HEK293 (cell line): ENCODE data around the gene GDAP1L1.

Experiments used
- CTCF ChIA-PET: fragments of 350-600 bp; formaldehyde crosslinking; extraction: SDS; loops from one replicate; lab custom pipeline; 2021; ENCODE audit warnings: antibody characterized with exemption; lab: Yijun Ruan, JAX
- POLR2A ChIA-PET: fragments of 300-600 bp; formaldehyde crosslinking; extraction: SDS; loops from one replicate; lab custom pipeline; 2020; ENCODE audit warnings: antibody characterized with exemption, inconsistent platforms; lab: Yijun Ruan, JAX
- H3K27ac ChIP-seq: fragments of 200-500 bp; sonication (Bioruptor generic); 2 replicates; pipeline ENCODE4 v1.5.1; 2014; ENCODE audit warnings: low read depth, low read length, control low read depth, inconsistent platforms; ENCODE audit errors: extremely low read depth
- H3K36me3 ChIP-seq, 2 experiments: fragments of 200-500 bp in 1 of 2; sonication (Bioruptor generic) in 1 of 2; 1 replicate in 1 of 2; 2 replicates in 1 of 2; pipeline ENCODE4 v1.5.1; 2014 to 2017; ENCODE audit warnings: inconsistent platforms in 2 of 2, low read length in 2 of 2; ENCODE audit not compliant: control insufficient read depth in 2 of 2, insufficient read depth in 1 of 2
- H3K4me1 ChIP-seq: fragments of 200-500 bp; sonication (Bioruptor generic); 2 replicates; pipeline ENCODE4 v1.5.1; 2014; ENCODE audit warnings: mild to moderate bottlenecking, low read length, inconsistent platforms; ENCODE audit not compliant: control insufficient read depth, insufficient read depth
- H3K4me3 ChIP-seq: 2 replicates; pipeline ENCODE4 v1.5.1; 2011; ENCODE audit warnings: low read depth, mild to moderate bottlenecking, control low read depth, low read length, moderate library complexity
- H3K9me3 ChIP-seq: fragments of 200-500 bp; sonication (Bioruptor generic); 2 replicates; pipeline ENCODE4 v1.5.1; 2014; ENCODE audit warnings: low read depth, low read length, inconsistent platforms; ENCODE audit not compliant: control insufficient read depth, insufficient read depth
- GFI1B ChIP-seq: fragments of 450-650 bp; formaldehyde crosslinking; IDR thresholded peaks from 2 replicates; pipeline ENCODE4 v1.5.1; 2016; ENCODE audit warnings: missing biosample characterization, missing genetic modification characterization
- SP2 ChIP-seq: fragments of 450-650 bp; formaldehyde crosslinking; IDR thresholded peaks from 2 replicates; pipeline ENCODE4 v1.5.1; 2016; ENCODE audit warnings: missing biosample characterization, missing genetic modification characterization
- ZFP3 ChIP-seq: fragments of 450-650 bp; formaldehyde crosslinking; IDR thresholded peaks from 2 replicates; pipeline ENCODE4 v1.5.1; 2016; ENCODE audit warnings: low read depth, missing biosample characterization, missing genetic modification characterization
- ZNF140 ChIP-seq: fragments of 450-650 bp; formaldehyde crosslinking; IDR thresholded peaks from 2 replicates; pipeline ENCODE4 v1.5.1; 2016; ENCODE audit warnings: missing biosample characterization, missing genetic modification characterization
- ZNF157 ChIP-seq: fragments of 450-650 bp; formaldehyde crosslinking; IDR thresholded peaks from 2 replicates; pipeline ENCODE4 v1.5.1; 2016; ENCODE audit warnings: missing biosample characterization, missing genetic modification characterization
- ZNF223 ChIP-seq: fragments of 450-650 bp; formaldehyde crosslinking; IDR thresholded peaks from 2 replicates; pipeline ENCODE4 v1.5.1; 2016; ENCODE audit warnings: missing biosample characterization, missing genetic modification characterization
- ZNF266 ChIP-seq: fragments of 450-650 bp; formaldehyde crosslinking; IDR thresholded peaks from 2 replicates; pipeline ENCODE4 v1.5.1; 2016; ENCODE audit warnings: missing biosample characterization, missing genetic modification characterization, low read depth
- ZNF292 ChIP-seq: fragments of 450-650 bp; formaldehyde crosslinking; IDR thresholded peaks from 2 replicates; pipeline ENCODE4 v1.5.1; 2016; ENCODE audit warnings: low read depth, missing biosample characterization, missing genetic modification characterization, borderline replicate concordance
- ZNF404 ChIP-seq: fragments of 450-650 bp; formaldehyde crosslinking; IDR thresholded peaks from 2 replicates; pipeline ENCODE4 v1.5.1; 2017; ENCODE audit warnings: missing biosample characterization, missing genetic modification characterization
- ZNF423 ChIP-seq: fragments of 450-650 bp; formaldehyde crosslinking; IDR thresholded peaks from 2 replicates; pipeline ENCODE4 v1.5.1; 2016; ENCODE audit warnings: missing biosample characterization, missing genetic modification characterization
- ZNF433 ChIP-seq: fragments of 450-650 bp; formaldehyde crosslinking; IDR thresholded peaks from 2 replicates; pipeline ENCODE4 v1.5.1; 2016; ENCODE audit warnings: missing biosample characterization, missing genetic modification characterization, low read depth
- ZNF473 ChIP-seq: fragments of 450-650 bp; formaldehyde crosslinking; IDR thresholded peaks from 2 replicates; pipeline ENCODE4 v1.5.1; 2017; ENCODE audit warnings: missing biosample characterization, missing genetic modification characterization
- ZNF549 ChIP-seq: fragments of 450-650 bp; IDR thresholded peaks from 2 replicates; pipeline ENCODE4 v1.5.1; 2018; ENCODE audit warnings: missing biosample characterization, missing genetic modification characterization, mild to moderate bottlenecking, inconsistent platforms, moderate library complexity
- ZNF560 ChIP-seq: fragments of 450-650 bp; formaldehyde crosslinking; IDR thresholded peaks from 2 replicates; pipeline ENCODE4 v1.5.1; 2017; ENCODE audit warnings: missing biosample characterization, missing genetic modification characterization, borderline replicate concordance
- ZNF664 ChIP-seq: fragments of 450-650 bp; formaldehyde crosslinking; IDR thresholded peaks from 2 replicates; pipeline ENCODE4 v1.5.1; 2016; ENCODE audit warnings: missing biosample characterization, missing genetic modification characterization
- ZNF785 ChIP-seq: fragments of 450-650 bp; formaldehyde crosslinking; IDR thresholded peaks from 2 replicates; pipeline ENCODE4 v1.5.1; 2016; ENCODE audit warnings: missing biosample characterization, missing genetic modification characterization
- ZNF843 ChIP-seq: fragments of 450-650 bp; formaldehyde crosslinking; IDR thresholded peaks from 2 replicates; pipeline ENCODE4 v1.5.1; 2016; ENCODE audit warnings: missing biosample characterization, missing genetic modification characterization
- TF ChIP-seq, protein P1 (sequence below): fragments of 450-650 bp; formaldehyde crosslinking; IDR thresholded peaks from 2 replicates; pipeline ENCODE4 v1.5.1; 2016; ENCODE audit warnings: missing biosample characterization, missing genetic modification characterization, low read depth
- TF ChIP-seq, protein P2 (sequence below): fragments of 450-650 bp; formaldehyde crosslinking; IDR thresholded peaks from 2 replicates; pipeline ENCODE4 v1.5.1; 2016; ENCODE audit warnings: missing biosample characterization, missing genetic modification characterization
- TF ChIP-seq, protein P3 (sequence below): fragments of 450-650 bp; formaldehyde crosslinking; optimal IDR thresholded peaks from 2 replicates; pipeline ENCODE3; 2016; ENCODE audit warnings: missing biosample characterization, mild to moderate bottlenecking, missing genetic modification characterization
- TF ChIP-seq, protein P4 (sequence below): sonication (generic); formaldehyde crosslinking; IDR thresholded peaks from 2 replicates; pipeline ENCODE4 v1.8.1; 2022; ENCODE audit warnings: mild to moderate bottlenecking, moderate library complexity, missing genetic modification reagents
- TF ChIP-seq, protein P5 (sequence below): fragments of 450-650 bp; formaldehyde crosslinking; IDR thresholded peaks from 2 replicates; pipeline ENCODE4 v1.5.1; 2016; ENCODE audit warnings: missing biosample characterization, missing genetic modification characterization, borderline replicate concordance

GDAP1L1 gene

DNA sequence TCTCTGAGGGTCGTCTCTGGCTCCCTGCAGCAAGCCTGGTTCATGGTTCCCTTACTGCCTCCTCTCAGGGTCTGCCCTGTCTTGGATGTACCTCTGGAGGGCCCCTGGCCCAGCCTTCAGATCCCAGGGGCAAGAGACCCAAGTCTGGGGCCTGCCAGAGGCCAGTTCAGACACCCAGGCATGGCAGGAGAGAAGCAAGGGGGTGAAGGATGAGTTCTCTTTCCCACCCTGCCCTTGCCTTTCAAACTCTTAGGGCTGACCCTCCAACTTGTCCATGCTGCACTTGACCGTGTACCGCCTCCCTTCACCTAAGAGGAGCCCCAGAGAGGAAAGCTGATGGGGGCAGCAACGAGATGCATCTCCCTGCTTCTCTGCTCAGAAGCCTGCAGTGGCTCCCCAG, 4.2 kb downstream of the GDAP1L1 start:
- Histone ChIP-seq H3K4me3 (no peak overlapping the region), H3K9me3 (no peaks in the 10 kb centered on the region), H3K36me3 (no peaks in the 10 kb centered on the region)
- POLR2A ChIA-PET, result no interaction called here
- TF ChIP-seq ZNF843 (tag by site-specific recombination), result no peak
- TF ChIP-seq, all 188 proteins: peak for 0
- H3K4me1 ChIP-seq, result no peaks in the 10 kb centered on the region
- no peak overlapping the region for H3K27ac ChIP-seq
- CTCF ChIA-PET, result interaction anchor here (0.6 to 1.3 kb wide), 2 partner anchors 21 to 890 kb away, joined by 4 to 6 read pairs; no protein-coding TSS in a partner anchor

DNA sequence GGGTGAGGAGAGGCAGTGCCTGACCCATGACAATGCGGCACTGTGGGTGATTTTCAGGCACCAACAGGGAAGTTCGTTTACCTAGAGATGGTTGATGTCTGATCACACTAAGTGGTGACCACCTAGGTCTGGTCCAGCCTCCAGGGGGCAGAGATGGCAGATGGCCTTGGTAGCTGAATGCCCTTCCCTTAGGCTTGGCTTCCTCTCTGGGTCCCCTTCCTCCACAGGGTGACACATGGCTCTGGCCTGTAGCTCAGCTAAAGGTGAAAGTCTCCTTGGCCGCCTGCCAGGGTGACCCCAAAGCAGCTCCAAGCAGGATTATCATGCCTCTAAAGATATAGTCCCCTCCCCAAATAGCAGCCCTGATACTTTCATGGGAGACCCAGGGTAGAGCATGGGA, 6.4 kb downstream of the GDAP1L1 start:
- H3K4me1 ChIP-seq, result no peaks in the 10 kb centered on the region
- no peaks in the 10 kb centered on the region for H3K36me3 ChIP-seq
- POLR2A ChIA-PET, result no interaction called here
- no peaks in the 10 kb centered on the region for H3K9me3 ChIP-seq
- no peak overlapping the region for H3K4me3 ChIP-seq
- TF ChIP-seq, protein P1, sequence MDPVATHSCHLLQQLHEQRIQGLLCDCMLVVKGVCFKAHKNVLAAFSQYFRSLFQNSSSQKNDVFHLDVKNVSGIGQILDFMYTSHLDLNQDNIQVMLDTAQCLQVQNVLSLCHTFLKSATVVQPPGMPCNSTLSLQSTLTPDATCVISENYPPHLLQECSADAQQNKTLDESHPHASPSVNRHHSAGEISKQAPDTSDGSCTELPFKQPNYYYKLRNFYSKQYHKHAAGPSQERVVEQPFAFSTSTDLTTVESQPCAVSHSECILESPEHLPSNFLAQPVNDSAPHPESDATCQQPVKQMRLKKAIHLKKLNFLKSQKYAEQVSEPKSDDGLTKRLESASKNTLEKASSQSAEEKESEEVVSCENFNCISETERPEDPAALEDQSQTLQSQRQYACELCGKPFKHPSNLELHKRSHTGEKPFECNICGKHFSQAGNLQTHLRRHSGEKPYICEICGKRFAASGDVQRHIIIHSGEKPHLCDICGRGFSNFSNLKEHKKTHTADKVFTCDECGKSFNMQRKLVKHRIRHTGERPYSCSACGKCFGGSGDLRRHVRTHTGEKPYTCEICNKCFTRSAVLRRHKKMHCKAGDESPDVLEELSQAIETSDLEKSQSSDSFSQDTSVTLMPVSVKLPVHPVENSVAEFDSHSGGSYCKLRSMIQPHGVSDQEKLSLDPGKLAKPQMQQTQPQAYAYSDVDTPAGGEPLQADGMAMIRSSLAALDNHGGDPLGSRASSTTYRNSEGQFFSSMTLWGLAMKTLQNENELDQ, result no peak
- TF ChIP-seq ZNF473 (tag by site-specific recombination) (no peak), ZNF266 (tag by site-specific recombination) (no peak), ZNF223 (tag by site-specific recombination) (no peak), ZNF560 (no peak), GFI1B (tag by site-specific recombination) (no peak)
- CTCF ChIA-PET, result interaction anchor here (1.0 to 1.5 kb wide), 3 partner anchors 36 to 58 kb away, joined by 5 to 7 read pairs (median 5); partner anchors contain the start of gene FITM2
- H3K27ac ChIP-seq, result no peak overlapping the region

DNA sequence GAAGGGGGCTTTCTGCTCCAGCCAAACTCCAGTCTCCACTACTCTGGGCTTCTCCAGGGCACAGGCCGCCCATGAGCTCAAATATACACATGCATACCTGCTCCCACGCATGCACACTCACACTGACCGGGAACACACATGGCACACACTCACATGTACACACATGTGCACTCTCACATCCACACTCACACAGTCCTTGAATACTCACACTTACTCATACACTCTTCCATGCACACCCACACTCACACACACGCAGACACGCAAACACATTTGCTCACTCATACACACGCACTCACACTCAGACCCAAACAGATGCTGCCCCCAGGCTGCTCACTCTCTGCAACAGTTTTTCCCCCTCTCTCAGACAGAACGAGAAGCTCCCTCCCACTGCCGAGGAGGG, 7.0 kb downstream of the GDAP1L1 start:
- no peak overlapping the region for H3K4me3 ChIP-seq
- H3K4me1 ChIP-seq, result no peaks in the 10 kb centered on the region
- TF ChIP-seq, protein P2, sequence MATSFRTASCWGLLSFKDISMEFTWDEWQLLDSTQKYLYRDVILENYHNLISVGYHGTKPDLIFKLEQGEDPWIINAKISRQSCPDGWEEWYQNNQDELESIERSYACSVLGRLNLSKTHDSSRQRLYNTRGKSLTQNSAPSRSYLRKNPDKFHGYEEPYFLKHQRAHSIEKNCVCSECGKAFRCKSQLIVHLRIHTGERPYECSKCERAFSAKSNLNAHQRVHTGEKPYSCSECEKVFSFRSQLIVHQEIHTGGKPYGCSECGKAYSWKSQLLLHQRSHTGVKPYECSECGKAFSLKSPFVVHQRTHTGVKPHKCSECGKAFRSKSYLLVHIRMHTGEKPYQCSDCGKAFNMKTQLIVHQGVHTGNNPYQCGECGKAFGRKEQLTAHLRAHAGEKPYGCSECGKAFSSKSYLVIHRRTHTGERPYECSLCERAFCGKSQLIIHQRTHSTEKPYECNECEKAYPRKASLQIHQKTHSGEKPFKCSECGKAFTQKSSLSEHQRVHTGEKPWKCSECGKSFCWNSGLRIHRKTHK (tag by site-specific recombination), result no peak
- TF ChIP-seq, protein P3, sequence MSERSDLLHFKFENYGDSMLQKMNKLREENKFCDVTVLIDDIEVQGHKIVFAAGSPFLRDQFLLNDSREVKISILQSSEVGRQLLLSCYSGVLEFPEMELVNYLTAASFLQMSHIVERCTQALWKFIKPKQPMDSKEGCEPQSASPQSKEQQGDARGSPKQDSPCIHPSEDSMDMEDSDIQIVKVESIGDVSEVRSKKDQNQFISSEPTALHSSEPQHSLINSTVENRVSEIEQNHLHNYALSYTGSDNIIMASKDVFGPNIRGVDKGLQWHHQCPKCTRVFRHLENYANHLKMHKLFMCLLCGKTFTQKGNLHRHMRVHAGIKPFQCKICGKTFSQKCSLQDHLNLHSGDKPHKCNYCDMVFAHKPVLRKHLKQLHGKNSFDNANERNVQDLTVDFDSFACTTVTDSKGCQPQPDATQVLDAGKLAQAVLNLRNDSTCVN (tag by site-specific recombination), result no peak
- TF ChIP-seq ZNF785 (no peak), ZNF404 (no peak), ZNF423 (tag by site-specific recombination) (no peak), ZNF549 (no peak), ZNF433 (no peak), ZNF292 (tag by site-specific recombination) (no peak), ZNF157 (tag by site-specific recombination) (no peak), ZFP3 (tag by site-specific recombination) (no peak), ZNF140 (tag by site-specific recombination) (no peak), ZNF664 (tag by site-specific recombination) (no peak), SP2 (tag by site-specific recombination) (no peak)
- TF ChIP-seq, protein P4, sequence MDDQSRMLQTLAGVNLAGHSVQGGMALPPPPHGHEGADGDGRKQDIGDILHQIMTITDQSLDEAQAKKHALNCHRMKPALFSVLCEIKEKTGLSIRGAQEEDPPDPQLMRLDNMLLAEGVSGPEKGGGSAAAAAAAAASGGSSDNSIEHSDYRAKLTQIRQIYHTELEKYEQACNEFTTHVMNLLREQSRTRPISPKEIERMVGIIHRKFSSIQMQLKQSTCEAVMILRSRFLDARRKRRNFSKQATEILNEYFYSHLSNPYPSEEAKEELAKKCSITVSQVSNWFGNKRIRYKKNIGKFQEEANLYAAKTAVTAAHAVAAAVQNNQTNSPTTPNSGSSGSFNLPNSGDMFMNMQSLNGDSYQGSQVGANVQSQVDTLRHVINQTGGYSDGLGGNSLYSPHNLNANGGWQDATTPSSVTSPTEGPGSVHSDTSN (CRISPR knock-in tag), result no peak
- TF ChIP-seq, protein P5, sequence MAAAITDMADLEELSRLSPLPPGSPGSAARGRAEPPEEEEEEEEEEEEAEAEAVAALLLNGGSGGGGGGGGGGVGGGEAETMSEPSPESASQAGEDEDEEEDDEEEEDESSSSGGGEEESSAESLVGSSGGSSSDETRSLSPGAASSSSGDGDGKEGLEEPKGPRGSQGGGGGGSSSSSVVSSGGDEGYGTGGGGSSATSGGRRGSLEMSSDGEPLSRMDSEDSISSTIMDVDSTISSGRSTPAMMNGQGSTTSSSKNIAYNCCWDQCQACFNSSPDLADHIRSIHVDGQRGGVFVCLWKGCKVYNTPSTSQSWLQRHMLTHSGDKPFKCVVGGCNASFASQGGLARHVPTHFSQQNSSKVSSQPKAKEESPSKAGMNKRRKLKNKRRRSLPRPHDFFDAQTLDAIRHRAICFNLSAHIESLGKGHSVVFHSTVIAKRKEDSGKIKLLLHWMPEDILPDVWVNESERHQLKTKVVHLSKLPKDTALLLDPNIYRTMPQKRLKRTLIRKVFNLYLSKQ (tag by site-specific recombination), result no peak

More for the DNA sequence above, 7.0 kb downstream of the GDAP1L1 start:
- CTCF ChIA-PET, result interaction anchor here (1.0 to 1.1 kb wide), 3 partner anchors 36 to 143 kb away, joined by 3 to 5 read pairs (median 5); partner anchors contain the start of gene FITM2
- Histone ChIP-seq H3K36me3 (no peaks in the 10 kb centered on the region), H3K9me3 (no peaks in the 10 kb centered on the region), H3K27ac (no peak overlapping the region)
- POLR2A ChIA-PET, result no interaction called here
